NCI-H226 (cell line): Measurements from ENCODE around the gene NHERF1.

Experiments used
- DNase-seq: peaks from one replicate; pipeline ENCODE4 v3.0.0-alpha.2; 2015

Gene NHERF1

GRCh38 chr17:74769856-74770497 is 21.5 kb downstream of the NHERF1 start:
- DNase-seq: no peak

GRCh38 chr17:74770498-74771318 is 22.3 kb downstream of the NHERF1 start:
- no peak for DNase-seq

DNA sequence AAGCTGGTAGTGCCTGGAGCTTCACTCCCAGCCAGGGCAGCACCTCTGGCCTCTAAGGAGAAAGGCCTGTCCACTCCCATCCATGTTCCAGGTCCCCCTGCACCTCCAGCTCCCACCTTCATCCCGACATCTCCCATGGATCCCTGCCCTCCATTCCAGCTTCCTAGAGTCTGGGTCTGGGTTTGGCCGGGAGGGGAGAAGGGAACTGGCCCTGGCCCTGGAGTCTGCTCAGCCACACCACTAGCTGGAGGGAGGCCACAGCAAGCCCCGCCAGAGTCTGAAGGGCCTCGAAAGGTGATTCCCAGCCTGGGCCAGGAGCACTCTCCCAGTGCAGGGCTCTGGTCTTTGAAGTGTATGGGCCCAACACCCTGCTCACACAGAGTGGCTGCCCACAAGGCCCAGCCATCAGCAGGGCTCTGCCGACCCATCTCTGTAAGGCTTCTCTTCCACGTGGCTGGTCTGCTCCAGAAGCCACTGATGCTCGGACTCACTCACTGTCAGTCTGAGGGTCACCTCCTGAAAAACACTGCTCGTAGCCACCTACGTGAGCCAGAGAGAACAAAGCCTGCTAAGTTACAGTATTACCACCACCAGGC is 23.0 kb downstream of the NHERF1 start:
- no peak for DNase-seq

DNA sequence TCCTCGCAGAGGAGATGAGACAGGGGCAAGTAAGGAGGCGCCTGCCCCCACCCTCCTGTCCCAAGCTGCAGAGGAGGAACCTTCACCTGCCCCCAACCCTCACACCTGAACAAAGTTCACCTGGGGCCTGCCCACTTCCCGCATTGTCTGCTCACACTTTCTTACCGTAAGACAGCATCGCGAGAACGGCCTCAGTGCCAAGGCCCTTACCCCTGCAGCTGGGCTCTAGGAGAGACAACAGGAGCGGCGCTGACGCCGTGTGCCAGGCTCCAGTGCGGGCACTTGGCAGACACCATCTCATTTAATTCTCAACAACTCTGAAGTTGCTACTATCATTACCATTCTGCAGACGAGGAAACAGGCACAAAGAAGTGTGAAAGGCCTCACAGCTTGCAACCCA is 23.6 kb downstream of the NHERF1 start:
- DNase-seq: no peak

GRCh38 chr17:74773414-74773813 is 25.0 kb downstream of the NHERF1 start:
- DNase-seq: no peak

GRCh38 chr17:74773871-74774286 is 25.5 kb downstream of the NHERF1 start:
- DNase-seq: peak; percentile 88

DNA sequence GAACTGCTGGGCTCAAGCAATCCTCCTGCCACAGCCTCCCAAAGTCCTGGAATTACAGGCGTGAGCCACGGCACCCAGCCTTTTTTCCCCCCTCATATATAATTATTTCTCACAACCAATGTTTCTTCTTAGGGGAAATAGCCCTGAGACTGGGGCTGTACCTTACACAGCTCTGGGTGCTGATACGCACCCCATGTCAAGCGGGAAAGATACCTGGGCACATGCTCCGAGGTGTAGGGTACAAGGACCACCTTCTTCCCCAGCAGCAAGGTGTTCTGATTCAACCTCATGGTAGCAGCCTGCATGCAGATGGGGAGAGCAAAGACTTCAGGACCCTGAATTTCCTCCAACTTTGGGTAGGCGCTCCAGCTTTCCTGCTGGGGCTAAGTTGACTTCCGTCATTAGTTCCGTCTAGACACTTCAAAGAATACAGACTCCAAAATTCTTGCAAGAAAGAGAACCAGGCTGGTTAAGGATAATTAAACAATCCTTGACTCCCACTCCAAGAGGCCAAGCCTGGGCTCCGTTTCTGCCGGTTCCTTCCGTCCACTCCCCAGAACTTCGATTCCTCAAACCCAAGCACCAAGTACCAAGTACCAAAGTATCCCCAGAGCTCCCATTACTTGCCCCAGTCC is 27.1 kb downstream of the NHERF1 start:
- DNase-seq: no peak

GRCh38 chr17:74776044-74776962 is 27.9 kb downstream of the NHERF1 start, which contains the start of gene NAT9:
Gene NAT9, minus strand, starts transcription at chr17:74776345. Its CDS starts 647 bp downstream, at chr17:74775698.
- peak; percentile 89 for DNase-seq

GRCh38 chr17:74776990-74777389 is 28.6 kb downstream of the NHERF1 start:
- no peak for DNase-seq

GRCh38 chr17:74777901-74778515 is 29.6 kb downstream of the NHERF1 start:
- DNase-seq: peak; percentile 60

GRCh38 chr17:74778960-74779359 is 30.5 kb downstream of the NHERF1 start:
- DNase-seq: peak; percentile 34

GRCh38 chr17:74779501-74779900 is 31.1 kb downstream of the NHERF1 start:
- DNase-seq: no peak

- no peak for DNase-seq
Observed at GRCh38 chr17:74779948-74780400, 31.5 kb downstream of the NHERF1 start.

DNA sequence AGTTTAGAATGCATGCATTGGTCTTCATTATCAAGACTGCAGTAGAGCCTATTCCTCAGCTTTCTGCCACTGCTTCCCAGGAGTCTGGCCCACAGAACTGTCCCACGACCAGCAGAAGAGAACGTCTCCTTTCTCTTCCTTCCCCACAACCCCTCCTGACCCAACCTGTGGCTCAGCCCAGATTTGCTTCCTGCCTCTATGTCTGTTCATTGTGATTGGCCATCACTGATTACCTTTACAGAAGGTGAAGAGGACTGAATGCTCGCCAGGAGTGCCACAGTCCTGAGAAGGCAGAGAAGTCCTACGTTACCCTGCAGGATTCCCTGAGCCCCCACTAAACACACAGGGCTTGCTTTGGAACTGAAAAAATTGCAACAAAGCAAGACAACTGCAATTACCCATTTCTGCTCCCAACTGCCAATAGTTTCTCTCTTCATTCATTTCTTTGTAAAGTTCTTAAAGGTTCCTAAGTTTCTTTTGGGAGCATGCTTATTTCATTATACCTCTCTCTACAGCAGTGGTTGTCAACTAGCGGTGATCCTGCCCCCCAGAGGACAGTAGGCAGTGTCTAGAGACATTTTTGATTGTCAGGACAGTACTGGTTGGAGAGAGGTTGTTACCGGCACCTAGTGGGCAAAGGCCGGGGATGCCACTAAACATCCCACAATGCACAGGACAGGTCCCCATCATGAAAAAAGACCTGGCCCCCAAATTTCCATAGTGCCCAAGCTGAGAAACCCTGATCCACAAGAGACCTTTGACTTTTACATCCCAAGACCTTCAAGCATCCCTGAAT is 32.2 kb downstream of the NHERF1 start:
- DNase-seq: peak; percentile 34

- DNase-seq: no peak
Observed at GRCh38 chr17:74782571-74782970, 34.1 kb downstream of the NHERF1 start.

DNA sequence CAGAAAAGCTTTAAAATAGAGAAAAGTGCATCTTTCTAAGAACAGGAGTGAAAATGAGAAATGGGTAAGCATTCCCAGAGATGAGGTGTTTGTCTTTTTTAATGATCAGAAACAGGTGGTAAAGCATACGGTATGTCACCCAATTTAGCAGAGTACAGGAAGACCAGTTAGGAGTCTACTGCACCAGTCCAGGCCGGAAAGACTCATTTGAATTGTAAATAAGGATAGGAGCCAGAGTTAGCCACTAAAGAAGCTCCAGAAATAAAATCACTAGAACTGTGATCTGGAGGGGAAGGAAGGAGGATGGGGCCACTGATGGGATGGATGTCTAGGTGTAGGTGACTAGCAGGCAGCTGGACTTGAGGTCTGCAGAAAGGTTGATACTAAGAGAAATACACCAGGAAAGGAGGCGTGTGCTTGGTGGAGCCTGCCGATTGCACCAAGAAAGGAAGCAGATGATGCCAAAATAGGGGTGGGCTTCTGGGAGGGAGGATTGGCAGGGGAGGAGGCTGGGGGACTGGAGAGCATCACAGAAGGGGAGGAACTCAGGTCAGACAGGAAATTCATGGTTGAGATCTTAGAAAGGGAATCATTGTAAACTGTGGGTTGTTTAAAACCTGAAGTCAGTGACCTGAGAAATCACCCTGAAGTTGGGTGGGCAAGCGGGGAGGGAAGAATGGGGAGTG is 35.8 kb downstream of the NHERF1 start:
- no peak for DNase-seq

- no peak for DNase-seq
Observed at GRCh38 chr17:74785096-74785980, 36.9 kb downstream of the NHERF1 start.

- DNase-seq: no peak
Observed at GRCh38 chr17:74785981-74786360, 37.5 kb downstream of the NHERF1 start.

DNA sequence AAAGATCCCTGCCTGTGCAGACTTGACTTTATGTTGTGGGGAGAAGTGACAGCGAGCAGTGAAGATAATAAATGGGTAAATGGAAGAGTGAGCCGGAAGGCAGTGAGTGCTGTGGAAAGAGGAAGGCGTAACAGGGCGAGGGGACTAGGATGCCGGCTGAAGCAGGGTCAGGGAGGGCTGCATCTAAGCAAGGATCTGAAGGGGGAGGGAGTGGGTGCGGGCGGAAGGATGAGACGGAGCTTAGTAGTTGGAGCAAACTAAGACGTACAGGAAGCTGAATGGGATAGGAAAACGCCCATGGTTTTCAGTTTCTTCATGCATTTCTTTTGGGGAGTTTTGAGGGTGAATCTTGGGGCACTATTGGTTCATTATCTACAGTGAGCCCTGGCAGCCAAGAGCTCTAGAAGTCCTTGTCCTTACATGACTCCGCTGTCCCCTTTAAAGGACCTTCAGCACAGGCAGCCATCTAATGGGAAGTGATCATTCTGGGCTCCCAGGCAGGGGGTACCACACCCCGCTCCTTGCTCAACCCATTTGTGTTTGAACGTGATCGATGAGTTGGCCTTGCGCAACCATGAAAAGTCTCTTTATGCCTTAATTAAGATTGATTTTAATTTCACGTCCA is 38.1 kb downstream of the NHERF1 start:
- DNase-seq: no peak
